Gastrocnemius medialis (tissue), 4 donors: ENCODE data around the gene STUB1.

Experiments used
- POLR2A ChIP-seq, 2 donors: fragments of 450-650 bp; IDR thresholded peaks; one replicate each; pipeline ENCODE4 v1.6.1; 2017; ENCODE audit warnings: antibody characterized with exemption in 2 of 2, mild to moderate bottlenecking in 2 of 2, moderate library complexity in 2 of 2
- TF ChIP-seq, protein P1 (sequence below), 5 experiments: fragments of 450-650 bp in 3 of 5; fragments of 200-600 bp in 2 of 5; sonication (generic) in 2 of 5; IDR thresholded peaks in 4 of 5; conservative IDR thresholded peaks in 1 of 5; 1 replicate in 4 of 5; 2 replicates in 1 of 5; pipeline ENCODE4 v1.5.1; 2016 to 2019; ENCODE audit warnings: antibody characterized with exemption in 5 of 5, mild to moderate bottlenecking in 3 of 5, moderate library complexity in 3 of 5

DNA sequence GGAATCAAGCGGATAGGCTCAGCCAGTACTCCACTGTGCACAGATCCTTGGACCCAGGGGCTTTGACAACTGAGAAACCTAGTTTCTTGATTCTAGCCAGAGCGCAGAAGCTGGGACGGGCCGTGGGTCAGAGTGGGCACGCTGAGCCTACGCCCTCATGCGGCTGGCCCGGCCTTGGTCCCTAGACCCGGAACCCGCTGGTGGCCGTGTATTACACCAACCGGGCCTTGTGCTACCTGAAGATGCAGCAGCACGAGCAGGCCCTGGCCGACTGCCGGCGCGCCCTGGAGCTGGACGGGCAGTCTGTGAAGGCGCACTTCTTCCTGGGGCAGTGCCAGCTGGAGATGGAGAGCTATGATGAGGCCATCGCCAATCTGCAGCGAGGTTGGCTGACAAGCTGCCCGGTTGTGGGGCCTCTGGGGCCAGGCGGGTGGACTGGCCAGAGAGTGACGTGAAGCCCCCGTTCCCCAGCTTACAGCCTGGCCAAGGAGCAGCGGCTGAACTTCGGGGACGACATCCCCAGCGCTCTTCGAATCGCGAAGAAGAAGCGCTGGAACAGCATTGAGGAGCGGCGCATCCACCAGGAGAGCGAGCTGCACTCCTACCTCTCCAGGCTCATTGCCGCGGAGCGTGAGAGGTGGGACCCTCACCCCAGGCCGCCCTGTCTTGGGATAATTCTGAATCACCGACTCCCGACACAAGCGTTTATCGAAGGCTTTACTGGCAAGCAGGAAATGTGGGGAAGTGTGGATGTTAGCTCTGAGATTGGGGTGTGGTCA lies 946 bp downstream of the STUB1 start:
- TF ChIP-seq, protein P1, sequence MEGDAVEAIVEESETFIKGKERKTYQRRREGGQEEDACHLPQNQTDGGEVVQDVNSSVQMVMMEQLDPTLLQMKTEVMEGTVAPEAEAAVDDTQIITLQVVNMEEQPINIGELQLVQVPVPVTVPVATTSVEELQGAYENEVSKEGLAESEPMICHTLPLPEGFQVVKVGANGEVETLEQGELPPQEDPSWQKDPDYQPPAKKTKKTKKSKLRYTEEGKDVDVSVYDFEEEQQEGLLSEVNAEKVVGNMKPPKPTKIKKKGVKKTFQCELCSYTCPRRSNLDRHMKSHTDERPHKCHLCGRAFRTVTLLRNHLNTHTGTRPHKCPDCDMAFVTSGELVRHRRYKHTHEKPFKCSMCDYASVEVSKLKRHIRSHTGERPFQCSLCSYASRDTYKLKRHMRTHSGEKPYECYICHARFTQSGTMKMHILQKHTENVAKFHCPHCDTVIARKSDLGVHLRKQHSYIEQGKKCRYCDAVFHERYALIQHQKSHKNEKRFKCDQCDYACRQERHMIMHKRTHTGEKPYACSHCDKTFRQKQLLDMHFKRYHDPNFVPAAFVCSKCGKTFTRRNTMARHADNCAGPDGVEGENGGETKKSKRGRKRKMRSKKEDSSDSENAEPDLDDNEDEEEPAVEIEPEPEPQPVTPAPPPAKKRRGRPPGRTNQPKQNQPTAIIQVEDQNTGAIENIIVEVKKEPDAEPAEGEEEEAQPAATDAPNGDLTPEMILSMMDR (IDR thresholded peaks at IDR 0.05 in 4 of 5, conservative IDR thresholded peaks at IDR 0.05 in 1 of 5), result no peak
- TF ChIP-seq POLR2A (IDR thresholded peaks at IDR 0.05), result no peak
